Measurements from ENCODE around the gene KRTAP5-5. TPM values are rescaled to one million over a fixed set of nuclear protein-coding genes. Genes with fewer than 3 reads are reported as not detected.

Gene KRTAP5-5
- total and polyA plus RNA-seq, 10 of the 15 experiments (the other 5 are each of a cell fraction or from before 2014, with no cell fraction given), result not detected

GRCh38 chr11:1647901-1648652, 18.5 kb downstream of the KRTAP5-5 start:
- RAD21 ChIA-PET (ENCODE audit: unreplicated experiment), result no interaction called here
- Histone ChIP-seq H3K9ac (ENCODE audit: control insufficient read depth, insufficient read depth, low read length) (no peak overlapping the region), H3K9me3 (replicated peaks; ENCODE audit: control insufficient read depth, insufficient read depth, low read length) (no peaks in the 10 kb centered on the region), H3K4me2 (ENCODE audit: control insufficient read depth, insufficient read depth) (no peak overlapping the region), H3K79me2 (ENCODE audit: control insufficient read depth, insufficient read depth, low read length) (no peaks in the 10 kb centered on the region), H3K27me3 (replicated peaks in 1 of 2; ENCODE audit: control insufficient read depth in 2 of 2, insufficient read depth in 2 of 2, low read length in 1 of 2) (0 out of 4 replicates have a peak, but pooled peaks cover 0 to 2% of the 10 kb centered on the region in 2 experiments), H3K4me3 (no peak overlapping the region), H3K27ac (ENCODE audit: control insufficient read depth, insufficient read depth) (no peak overlapping the region), H3K4me1 (ENCODE audit: control insufficient read depth, insufficient read depth, low read length) (no peaks in the 10 kb centered on the region), H4K20me1 (ENCODE audit: control insufficient read depth, insufficient read depth) (no peaks in the 10 kb centered on the region), H3K36me3 (ENCODE audit: control insufficient read depth in 2 of 2, insufficient read depth in 2 of 2, low read length in 1 of 2) (no peaks in the 10 kb centered on the region), H2AFZ (ENCODE audit: control insufficient read depth, low read depth, low read length) (no peak overlapping the region)
- 53% methylated on average over 34 of the region's 35 CpGs for whole genome bisulfite sequencing (ENCODE audit: insufficient coverage, insufficient replicate concordance, low lambda C conversion rate, missing lambda C conversion rate)
- ATAC-seq (no peak), DNase-seq (ENCODE audit: low read depth, low spot score) (no peak), FAIRE-seq (no peak)
- CTCF ChIA-PET, result interaction anchor here (0.7 kb wide), 1 partner anchor 45 kb away, joined by 3 read pairs; no protein-coding TSS in a partner anchor
- POLR2A ChIA-PET, result no interaction called here
- BruUV-seq (replicated peaks), result no TSS peak
- in situ Hi-C loops (cut with MboI), result no loop called here
- SMC1A ChIA-PET (ENCODE audit: uncharacterized antibody, unreplicated experiment), result no interaction called here
- intact Hi-C loops (cut with micrococcal nuclease; ENCODE audit: unreplicated experiment), result no loop called here
- no peak for TF ChIP-seq IRF4 (IDR thresholded peaks at IDR 0.05; ENCODE audit: low read depth, low read length)
- no peak for TF ChIP-seq CEBPZ (IDR thresholded peaks at IDR 0.05; ENCODE audit: low read depth, low read length)
- no peak for TF ChIP-seq SIN3A (IDR thresholded peaks at IDR 0.05; ENCODE audit: low read depth, low read length)
- TF ChIP-seq ASH2L (IDR thresholded peaks at IDR 0.05; ENCODE audit: borderline replicate concordance, low read depth), result no peak
- TF ChIP-seq REST (IDR thresholded peaks at IDR 0.05; ENCODE audit: low read depth, low read length), result no peak
- no peak for TF ChIP-seq PML (IDR thresholded peaks at IDR 0.05; ENCODE audit: low read length)
- no peak for TF ChIP-seq ZNF274 (IDR thresholded peaks at IDR 0.05; ENCODE audit: insufficient read depth, insufficient read length)
- TF ChIP-seq NRF1 (conservative IDR thresholded peaks at IDR 0.05; ENCODE audit: low read depth, low read length), result no peak
- TF ChIP-seq E2F4 (IDR thresholded peaks at IDR 0.05; ENCODE audit: low read depth, low read length), result no peak
- no peak for TF ChIP-seq ZZZ3 (IDR thresholded peaks at IDR 0.05; ENCODE audit: control insufficient read depth, insufficient read length, low read depth)
- TF ChIP-seq ZNF622 (IDR thresholded peaks at IDR 0.05), result no peak
- no peak for TF ChIP-seq ZBTB11 (CRISPR knock-in tag; IDR thresholded peaks at IDR 0.05)
- TF ChIP-seq RBBP5 (conservative IDR thresholded peaks at IDR 0.05), result no peak
